GM20000 (cell line): ENCODE data around the gene CIC.

Source experiments
- DNase-seq: peaks from one replicate; pipeline ENCODE4 v3.0.0; 2012; ENCODE audit warnings: low spot score
- TF ChIP-seq, protein P1 (sequence below): IDR thresholded peaks from 2 replicates; pipeline ENCODE4 v1.5.1; 2012; ENCODE audit warnings: mild to moderate bottlenecking, control low read depth; ENCODE audit errors: extremely low read depth, missing control alignments

The CIC gene

DNA sequence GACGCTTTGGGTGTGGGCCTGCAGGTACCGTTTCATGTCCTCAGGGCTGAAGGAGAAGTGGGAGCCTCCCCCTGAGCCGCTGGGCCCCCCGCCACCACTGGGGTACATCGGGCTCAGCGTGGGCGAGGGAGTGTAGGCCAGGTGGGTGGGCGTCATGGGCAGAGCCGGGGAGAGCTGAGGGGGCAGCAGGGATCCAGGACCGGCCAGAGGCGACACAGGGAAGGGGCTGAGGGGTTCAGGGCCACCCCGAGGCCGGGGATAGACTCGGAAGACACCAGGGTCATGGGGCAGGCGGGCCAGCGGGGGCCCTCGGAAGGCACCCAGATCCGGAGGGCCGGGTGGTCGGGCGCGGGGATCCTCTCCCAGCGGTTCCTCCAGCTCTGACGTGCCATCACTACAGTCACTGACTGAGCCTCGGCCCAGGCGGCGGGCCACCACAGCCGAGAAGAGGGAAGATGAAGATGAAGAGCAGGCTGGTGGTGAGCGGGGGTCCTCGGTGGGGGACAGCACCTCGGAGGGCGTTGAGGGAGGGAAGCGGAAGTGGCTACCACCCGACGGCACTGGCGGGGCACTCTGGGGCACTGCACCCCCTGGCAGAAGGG lies 19.8 kb upstream of the CIC start:
- TF ChIP-seq, protein P1, sequence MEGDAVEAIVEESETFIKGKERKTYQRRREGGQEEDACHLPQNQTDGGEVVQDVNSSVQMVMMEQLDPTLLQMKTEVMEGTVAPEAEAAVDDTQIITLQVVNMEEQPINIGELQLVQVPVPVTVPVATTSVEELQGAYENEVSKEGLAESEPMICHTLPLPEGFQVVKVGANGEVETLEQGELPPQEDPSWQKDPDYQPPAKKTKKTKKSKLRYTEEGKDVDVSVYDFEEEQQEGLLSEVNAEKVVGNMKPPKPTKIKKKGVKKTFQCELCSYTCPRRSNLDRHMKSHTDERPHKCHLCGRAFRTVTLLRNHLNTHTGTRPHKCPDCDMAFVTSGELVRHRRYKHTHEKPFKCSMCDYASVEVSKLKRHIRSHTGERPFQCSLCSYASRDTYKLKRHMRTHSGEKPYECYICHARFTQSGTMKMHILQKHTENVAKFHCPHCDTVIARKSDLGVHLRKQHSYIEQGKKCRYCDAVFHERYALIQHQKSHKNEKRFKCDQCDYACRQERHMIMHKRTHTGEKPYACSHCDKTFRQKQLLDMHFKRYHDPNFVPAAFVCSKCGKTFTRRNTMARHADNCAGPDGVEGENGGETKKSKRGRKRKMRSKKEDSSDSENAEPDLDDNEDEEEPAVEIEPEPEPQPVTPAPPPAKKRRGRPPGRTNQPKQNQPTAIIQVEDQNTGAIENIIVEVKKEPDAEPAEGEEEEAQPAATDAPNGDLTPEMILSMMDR = no peak
- no peak for DNase-seq

DNA sequence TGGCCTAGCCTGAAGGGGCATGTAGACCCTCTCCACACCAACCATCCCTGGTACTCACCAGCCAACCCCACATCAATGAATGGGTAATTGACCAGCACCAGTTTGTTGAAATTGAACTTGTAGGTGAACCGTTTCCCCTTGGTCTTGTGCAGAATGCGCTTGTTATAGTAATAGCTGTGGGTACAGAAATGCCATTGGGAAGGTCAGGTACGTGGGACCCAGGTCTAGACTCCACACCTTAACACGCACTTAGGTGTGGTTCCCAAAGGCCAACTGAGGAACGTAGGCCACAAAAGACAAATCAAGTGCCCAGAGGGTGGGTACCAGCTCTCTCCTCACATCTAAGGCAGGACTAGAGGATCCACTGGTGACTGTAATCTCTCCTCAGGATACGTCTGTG lies 19.3 kb upstream of the CIC start:
- TF ChIP-seq, protein P1 = no peak
- no peak for DNase-seq

GRCh38 chr19:42250183-42250665 lies 18.8 kb upstream of the CIC start:
- TF ChIP-seq, protein P1 = no peak
- no peak for DNase-seq

DNA sequence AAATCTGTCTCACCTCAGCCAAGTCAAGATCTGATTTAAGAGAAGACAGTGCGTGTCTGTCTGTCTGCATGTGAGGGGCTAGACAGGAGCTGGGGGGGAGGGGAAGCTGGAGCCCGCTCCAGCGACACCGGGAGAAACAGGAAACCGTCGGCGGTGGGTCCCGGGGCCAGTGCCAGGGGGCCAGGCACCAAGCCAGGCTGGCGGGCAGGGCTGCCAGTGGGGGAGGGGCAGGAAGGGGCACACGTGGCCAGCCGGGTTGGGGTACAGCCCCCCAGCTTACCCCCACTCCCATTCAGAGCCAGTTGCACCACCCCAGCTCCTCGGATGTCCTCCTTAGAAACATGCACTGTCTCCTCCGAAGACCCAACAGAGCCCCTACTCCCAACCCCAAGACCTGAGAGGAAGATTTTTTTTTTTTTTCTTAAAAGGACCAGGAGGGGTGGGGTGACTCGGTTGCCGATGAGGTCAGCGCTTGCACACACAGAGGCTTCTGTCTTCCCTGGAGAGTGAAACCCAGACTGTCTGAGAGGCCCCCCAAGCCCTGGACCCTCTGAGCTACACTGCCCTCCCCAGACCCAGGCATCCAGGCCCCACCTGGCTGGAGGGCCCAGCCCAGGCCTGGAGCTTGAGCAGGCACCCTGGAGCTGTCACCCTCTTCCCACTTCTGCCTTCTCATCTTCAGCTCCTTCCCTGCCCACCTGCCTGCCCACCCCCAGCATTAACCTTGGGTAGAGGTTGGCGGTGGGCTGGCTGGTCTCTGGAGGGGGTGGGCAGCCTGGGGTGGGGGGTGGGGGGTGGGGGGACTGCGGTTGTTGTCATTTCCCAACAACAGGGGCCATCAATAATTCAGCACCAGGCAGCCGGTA lies 18.2 kb upstream of the CIC start:
- no peak for DNase-seq
- TF ChIP-seq, protein P1 = no peak

- TF ChIP-seq, protein P1 = no peak
Measured at GRCh38 chr19:42251572-42252358, 17.3 kb upstream of the CIC start.

GRCh38 chr19:42252365-42253244 lies 16.4 kb upstream of the CIC start:
- DNase-seq = no peak
- TF ChIP-seq, protein P1 = no peak

More at GRCh38 chr19:42251572-42252358, 17.3 kb upstream of the CIC start:
- no peak for DNase-seq
